B cell (primary cell): ENCODE results near the gene SASH1. TPM values are rescaled to one million over a fixed set of nuclear protein-coding genes. Genes with fewer than 3 reads are reported as not detected.

Source experiments
- ATAC-seq: fragments of 200-7000 bp; cut with Tn5 transposase; one replicate; pipeline ENCODE4 v1.10.0; 2021; ENCODE audit warnings: low read depth, mild to moderate bottlenecking, moderate number of reproducible peaks, moderate library complexity
- CTCF ChIA-PET: fragments of 350-600 bp; sonication (Branson Sonifier 250); formaldehyde crosslinking; loops from one replicate; lab custom pipeline; 2021; ENCODE audit warnings: antibody characterized with exemption, inconsistent platforms; lab: Charles Lee
- POLR2A ChIA-PET: fragments of 350-600 bp; sonication (Branson Sonifier 250); formaldehyde crosslinking; loops from one replicate; lab custom pipeline; 2021; ENCODE audit warnings: antibody characterized with exemption; lab: Charles Lee
- DNase-seq: peaks from one replicate; pipeline ENCODE4 v3.0.0; 2013
- H2AFZ ChIP-seq: 2 replicates; pipeline ENCODE4 v1.6.1; 2012; ENCODE audit warnings: mild to moderate bottlenecking, low read depth, low read length; ENCODE audit not compliant: insufficient read depth, poor library complexity, severe bottlenecking
- H3K27ac ChIP-seq, 2 donors: 1 replicate in 1 of 2; 2 replicates in 1 of 2; pipeline ENCODE4 v1.5.1; 2012 to 2013; ENCODE audit warnings: low read length in 2 of 2, mild to moderate bottlenecking in 2 of 2, moderate library complexity in 1 of 2
- H3K27me3 ChIP-seq, 4 experiments: fragments of 200-600 bp in 1 of 4; sonication (generic) in 1 of 4; replicated peaks in 1 of 4; 1 replicate in 2 of 4; 2 replicates in 2 of 4; pipeline versions ENCODE4 v1.6.1 to v1.7.0; 2013 to 2016; ENCODE audit warnings: low read length in 3 of 4, mild to moderate bottlenecking in 2 of 4, mixed read lengths in 1 of 4, moderate library complexity in 1 of 4; ENCODE audit not compliant: insufficient read depth in 4 of 4, control insufficient read depth in 3 of 4; ENCODE audit errors: control extremely low read depth in 1 of 4
- H3K36me3 ChIP-seq, 2 experiments: replicated peaks in 1 of 2; 1 replicate in 1 of 2; 2 replicates in 1 of 2; pipeline versions ENCODE4 v1.6.1 to v1.7.1; 2013; ENCODE audit warnings: low read length in 1 of 2; ENCODE audit not compliant: insufficient read depth in 2 of 2, control insufficient read depth in 1 of 2; ENCODE audit errors: control extremely low read depth in 1 of 2, extremely low read depth in 1 of 2
- H3K4me1 ChIP-seq, 2 donors: fragments of 200-600 bp in 1 of 2; sonication (generic) in 1 of 2; 1 replicate in 1 of 2; 2 replicates in 1 of 2; pipeline versions ENCODE4 v1.5.1 to v1.6.1; 2013 to 2017; ENCODE audit warnings: low read length in 2 of 2; ENCODE audit not compliant: control insufficient read depth in 2 of 2, insufficient read depth in 2 of 2
- H3K4me2 ChIP-seq: replicated peaks from 2 replicates; pipeline ENCODE3; 2012; ENCODE audit warnings: mild to moderate bottlenecking, low read depth, low read length; ENCODE audit not compliant: poor library complexity, severe bottlenecking
- H3K4me3 ChIP-seq, 5 experiments: fragments of 200-600 bp in 1 of 5; sonication (generic) in 1 of 5; 1 replicate in 3 of 5; 2 replicates in 2 of 5; pipeline versions ENCODE4 v1.5.1 to v1.7.0; 2011 to 2016; ENCODE audit warnings: low read length in 4 of 5, mild to moderate bottlenecking in 4 of 5, low read depth in 2 of 5, control low read depth in 1 of 5, moderate library complexity in 1 of 5; ENCODE audit not compliant: insufficient read depth in 1 of 5; ENCODE audit errors: control extremely low read depth in 1 of 5, extremely low read depth in 1 of 5
- H3K79me2 ChIP-seq: fragments of 200-600 bp; sonication (generic); one replicate; pipeline ENCODE4 v1.6.0; 2016; ENCODE audit warnings: low read length; ENCODE audit not compliant: control insufficient read depth, insufficient read depth
- H3K9ac ChIP-seq: fragments of 200-600 bp; sonication (generic); 2 replicates; pipeline ENCODE4 v1.6.1; 2017; ENCODE audit warnings: mild to moderate bottlenecking, low read length, moderate library complexity
- H3K9me3 ChIP-seq, 3 donors: one replicate each; pipeline versions ENCODE4 v1.6.1 to v1.7.1; 2013; ENCODE audit warnings: low read length in 2 of 3; ENCODE audit not compliant: control insufficient read depth in 2 of 3, insufficient read depth in 1 of 3; ENCODE audit errors: control extremely low read depth in 1 of 3
- H4K20me1 ChIP-seq: 2 replicates; pipeline ENCODE4 v1.6.0; 2012; ENCODE audit warnings: mild to moderate bottlenecking, low read length; ENCODE audit not compliant: insufficient read depth, control insufficient read depth, poor library complexity, severe bottlenecking
- H3K27ac Mint-ChIP-seq: one replicate; pipeline ENCODE4 v1.8.0; 2021; ENCODE audit warnings: mixed read lengths
- H3K27me3 Mint-ChIP-seq: one replicate; pipeline ENCODE4 v1.8.0; 2021; ENCODE audit warnings: mixed read lengths
- H3K4me1 Mint-ChIP-seq: one replicate; pipeline ENCODE4 v1.8.0; 2021; ENCODE audit warnings: mixed read lengths
- H3K4me3 Mint-ChIP-seq: one replicate; pipeline ENCODE4 v1.8.0; 2021; ENCODE audit warnings: mixed read lengths
- H3K9me3 Mint-ChIP-seq: one replicate; pipeline ENCODE4 v1.8.0; 2022; ENCODE audit warnings: mixed read lengths; ENCODE audit not compliant: insufficient read depth
- EZH2 ChIP-seq: IDR thresholded peaks from 2 replicates; pipeline ENCODE4 v1.6.1; 2012; ENCODE audit warnings: borderline replicate concordance, low read depth, mild to moderate bottlenecking, moderate library complexity, low read length; ENCODE audit not compliant: insufficient read depth, poor library complexity, severe bottlenecking
- WGBS: methylation state at CpG from one replicate; pipeline ENCODE4 v1.1.5; 2013; ENCODE audit warnings: missing lambda C conversion rate; ENCODE audit not compliant: insufficient coverage; 5-methylcytosine and 5-hydroxymethylcytosine counted together
- intact Hi-C: fragments of 100-400 bp; cut with micrococcal nuclease; formaldehyde crosslinking; loops from one replicate; pipeline ENCODE4 v1.10.0; 2022
- polyA plus RNA-seq: library from polyadenylated mRNA; depleted of rRNA; stranded (reverse); fragments of >200 nt; gene quantifications from 2 replicates; pipeline ENCODE4 v1.2.3, GENCODE V29; 2012
- total RNA-seq, 2 donors: library from RNA; stranded (reverse); fragments of 120-200 nt in 1 of 2; gene quantifications; 1 replicate in 1 of 2; 2 replicates in 1 of 2; pipeline versions ENCODE4 v1.2.3 to v1.2.4, GENCODE V29; 2013 to 2022
- TF ChIP-seq, protein P1 (sequence below): fragments of 200-600 bp; IDR thresholded peaks from one replicate; pipeline ENCODE4 v1.8.0; 2022; ENCODE audit warnings: antibody characterized with exemption, mild to moderate bottlenecking

Gene SASH1
- total and polyA plus RNA-seq, 2 donors (not counting 1 experiment from before 2014, with no cell fraction given), result 0.01 to 0.07 TPM

DNA sequence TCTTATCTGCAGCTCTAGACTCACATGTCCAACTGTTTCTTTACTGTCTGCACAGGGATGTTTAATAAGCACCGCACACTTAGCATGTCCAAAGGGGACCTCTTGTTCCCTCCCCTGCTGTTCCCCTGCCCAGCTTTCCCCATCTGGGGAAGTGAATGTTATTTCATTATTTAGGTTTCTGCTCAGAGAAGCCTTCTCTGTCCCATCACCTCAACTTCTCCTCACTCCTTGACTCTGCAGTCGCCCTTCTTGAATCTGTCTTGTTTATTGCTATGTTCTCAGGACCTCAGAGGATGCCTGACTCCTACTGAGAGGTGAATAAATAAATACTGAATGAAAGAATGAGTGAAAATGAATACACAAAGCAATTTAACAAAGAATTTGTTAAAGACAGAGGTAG is 121.0 kb downstream of the SASH1 start:
- Histone ChIP-seq H3K4me3 (no peak overlapping the region), H3K4me2 (no peak overlapping the region), H4K20me1 (no peaks in the 10 kb centered on the region), H3K9ac (no peak overlapping the region), H3K27me3 (peaks cover 0 to 2% (median 0%) of the 10 kb centered on the region in 4 experiments), H2AFZ (no peak overlapping the region), H3K36me3 (no peaks in the 10 kb centered on the region), H3K4me1 (no peaks in the 10 kb centered on the region), H3K9me3 (no peaks in the 10 kb centered on the region), H3K27ac (no peak overlapping the region), H3K79me2 (no peaks in the 10 kb centered on the region)
- POLR2A ChIA-PET, result no interaction called here
- Mint-ChIP-seq H3K27ac (no peak overlapping the region), H3K27me3 (peaks cover 21% of the 10 kb centered on the region), H3K9me3 (no peaks in the 10 kb centered on the region), H3K4me3 (no peak overlapping the region), H3K4me1 (peaks cover 2% of the 10 kb centered on the region)
- ATAC-seq (no peak), DNase-seq (no peak)
- TF ChIP-seq, protein P1, sequence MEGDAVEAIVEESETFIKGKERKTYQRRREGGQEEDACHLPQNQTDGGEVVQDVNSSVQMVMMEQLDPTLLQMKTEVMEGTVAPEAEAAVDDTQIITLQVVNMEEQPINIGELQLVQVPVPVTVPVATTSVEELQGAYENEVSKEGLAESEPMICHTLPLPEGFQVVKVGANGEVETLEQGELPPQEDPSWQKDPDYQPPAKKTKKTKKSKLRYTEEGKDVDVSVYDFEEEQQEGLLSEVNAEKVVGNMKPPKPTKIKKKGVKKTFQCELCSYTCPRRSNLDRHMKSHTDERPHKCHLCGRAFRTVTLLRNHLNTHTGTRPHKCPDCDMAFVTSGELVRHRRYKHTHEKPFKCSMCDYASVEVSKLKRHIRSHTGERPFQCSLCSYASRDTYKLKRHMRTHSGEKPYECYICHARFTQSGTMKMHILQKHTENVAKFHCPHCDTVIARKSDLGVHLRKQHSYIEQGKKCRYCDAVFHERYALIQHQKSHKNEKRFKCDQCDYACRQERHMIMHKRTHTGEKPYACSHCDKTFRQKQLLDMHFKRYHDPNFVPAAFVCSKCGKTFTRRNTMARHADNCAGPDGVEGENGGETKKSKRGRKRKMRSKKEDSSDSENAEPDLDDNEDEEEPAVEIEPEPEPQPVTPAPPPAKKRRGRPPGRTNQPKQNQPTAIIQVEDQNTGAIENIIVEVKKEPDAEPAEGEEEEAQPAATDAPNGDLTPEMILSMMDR, result no peak
- TF ChIP-seq EZH2, result no peak
- intact Hi-C loops, result loop anchor here (1.0 to 2.0 kb wide), 2 partner anchors 319 to 1606 kb away; no protein-coding TSS in a partner anchor
- WGBS, result no CpG with 5 or more reads among the region's 2 CpGs
- CTCF ChIA-PET, result interaction anchor here (0.7 to 1.8 kb wide), 8 partner anchors 9 to 1606 kb away, joined by 3 to 8 read pairs (median 3); no protein-coding TSS in a partner anchor

DNA sequence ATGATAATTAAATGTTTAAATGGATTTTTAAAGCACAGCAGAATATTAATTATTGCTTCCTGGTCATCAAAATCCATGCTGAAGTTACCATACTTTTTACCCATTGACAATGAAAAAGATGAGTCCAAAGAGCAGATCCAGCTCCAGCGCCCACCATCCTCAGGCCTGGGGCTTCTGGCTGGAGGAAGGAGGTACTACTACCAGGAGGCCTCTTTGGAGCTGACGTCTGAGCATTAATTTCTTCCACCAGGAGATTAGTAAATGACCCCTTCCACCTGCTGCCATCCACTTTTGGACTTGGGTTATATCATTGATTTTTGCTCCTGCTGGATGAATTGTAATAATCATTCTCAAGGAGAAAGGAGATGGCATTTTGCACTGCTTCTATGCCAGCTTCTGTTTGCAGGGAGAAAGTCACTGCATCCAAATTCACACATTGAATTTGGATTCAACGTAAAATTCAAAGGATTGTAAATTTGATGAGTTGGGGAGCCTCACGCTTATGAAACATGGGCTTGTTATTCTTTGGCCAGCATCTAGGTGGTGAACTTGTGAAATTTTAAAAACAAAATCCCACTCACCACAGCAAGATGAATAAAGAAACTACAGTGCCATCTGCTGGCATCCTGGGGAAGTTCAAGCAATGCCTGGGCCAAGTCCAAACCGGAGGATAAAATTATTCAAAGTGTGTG is 121.8 kb downstream of the SASH1 start:
- intact Hi-C loops, result loop anchor here (1.0 to 2.0 kb wide), 2 partner anchors 320 to 1607 kb away; no protein-coding TSS in a partner anchor
- Histone ChIP-seq H3K27me3 (peaks cover 0 to 2% (median 0%) of the 10 kb centered on the region in 4 experiments), H3K4me1 (no peaks in the 10 kb centered on the region), H3K4me2 (no peak overlapping the region), H3K36me3 (no peaks in the 10 kb centered on the region), H3K4me3 (no peak overlapping the region), H3K79me2 (no peaks in the 10 kb centered on the region), H2AFZ (peak overlapping the region; percentile 9), H3K27ac (no peak overlapping the region), H3K9me3 (no peaks in the 10 kb centered on the region), H4K20me1 (no peaks in the 10 kb centered on the region), H3K9ac (no peak overlapping the region)
- no peaks in the 10 kb centered on the region for H3K9me3 Mint-ChIP-seq
- DNase-seq (peak; percentile 62), ATAC-seq (peak; percentile 72)
- H3K27me3 Mint-ChIP-seq, result peaks cover 24% of the 10 kb centered on the region
- no peak overlapping the region for H3K4me3 Mint-ChIP-seq
- H3K4me1 Mint-ChIP-seq, result peaks cover 2% of the 10 kb centered on the region
- POLR2A ChIA-PET, result no interaction called here
- no peak overlapping the region for H3K27ac Mint-ChIP-seq
- WGBS, result 7% methylated on average over 1 of the region's 5 CpGs
- TF ChIP-seq EZH2, result no peak
- TF ChIP-seq, protein P1, result peak; percentile 99
- CTCF ChIA-PET, result interaction anchor here (0.8 to 1.8 kb wide), 7 partner anchors 12 to 1607 kb away, joined by 3 to 8 read pairs (median 3); no protein-coding TSS in a partner anchor
